ENCODE data around the gene ARRDC4.
A peak's percentile ranks its signal among the peaks of the same experiment; 100 is the strongest.

The ARRDC4 gene, protein sequence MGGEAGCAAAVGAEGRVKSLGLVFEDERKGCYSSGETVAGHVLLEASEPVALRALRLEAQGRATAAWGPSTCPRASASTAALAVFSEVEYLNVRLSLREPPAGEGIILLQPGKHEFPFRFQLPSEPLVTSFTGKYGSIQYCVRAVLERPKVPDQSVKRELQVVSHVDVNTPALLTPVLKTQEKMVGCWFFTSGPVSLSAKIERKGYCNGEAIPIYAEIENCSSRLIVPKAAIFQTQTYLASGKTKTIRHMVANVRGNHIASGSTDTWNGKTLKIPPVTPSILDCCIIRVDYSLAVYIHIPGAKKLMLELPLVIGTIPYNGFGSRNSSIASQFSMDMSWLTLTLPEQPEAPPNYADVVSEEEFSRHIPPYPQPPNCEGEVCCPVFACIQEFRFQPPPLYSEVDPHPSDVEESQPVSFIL

DNA sequence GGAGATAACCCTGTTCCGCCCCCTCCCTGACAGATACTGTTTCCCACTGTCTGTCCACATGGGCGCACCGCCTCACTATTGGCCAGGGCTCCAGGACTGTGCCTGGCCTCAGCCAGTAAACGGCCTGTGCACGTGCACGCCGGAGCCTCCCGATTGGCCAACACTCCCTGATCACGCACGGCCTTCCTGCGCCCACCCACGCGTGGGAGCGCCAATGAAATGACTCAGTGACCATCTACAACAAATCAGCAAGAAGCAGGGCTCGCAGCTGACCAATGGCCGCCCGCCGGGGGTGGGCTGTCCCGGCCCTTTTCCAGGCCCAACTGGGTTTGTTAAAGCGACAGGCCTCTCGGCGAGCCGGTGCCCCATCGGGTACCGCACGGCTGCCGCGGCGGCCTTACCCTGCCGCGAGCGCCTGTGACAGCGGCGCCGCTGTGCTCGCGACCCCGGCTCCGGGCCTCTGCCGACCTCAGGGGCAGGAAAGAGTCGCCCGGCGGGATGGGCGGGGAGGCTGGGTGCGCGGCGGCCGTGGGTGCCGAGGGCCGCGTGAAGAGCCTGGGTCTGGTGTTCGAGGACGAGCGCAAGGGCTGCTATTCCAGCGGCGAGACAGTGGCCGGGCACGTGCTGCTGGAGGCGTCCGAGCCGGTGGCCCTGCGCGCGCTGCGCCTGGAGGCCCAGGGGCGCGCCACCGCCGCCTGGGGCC, at the start of gene ARRDC4:
Gene ARRDC4 (plus strand): TSS at position 340 of the 703 bp plus-strand sequence. CDS start 159 bp downstream, at position 499.
- peak; percentile 89 to 94 for DNase-seq (ENCODE audit: low read depth in 2 of 2)

DNA sequence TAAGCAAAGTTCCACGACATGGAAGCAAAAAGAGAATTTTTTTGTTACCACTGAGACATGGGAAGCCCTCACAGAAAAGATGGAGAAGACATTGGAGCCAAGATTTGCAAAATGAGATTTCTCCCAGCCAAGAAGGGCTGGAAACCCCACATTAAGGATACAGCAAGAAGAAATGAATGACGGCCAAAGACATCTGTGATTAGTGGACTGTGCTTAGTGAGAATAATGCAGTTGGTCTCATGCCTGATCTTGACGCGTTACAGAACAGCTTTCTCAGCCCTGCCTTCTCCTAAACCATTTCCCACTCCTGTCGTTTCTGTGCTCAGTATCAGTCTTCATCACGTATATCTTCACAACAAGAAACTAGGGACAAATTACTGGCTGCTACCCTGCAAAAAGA, 45.8 kb upstream of the ARRDC4 start:
- no peak for DNase-seq (ENCODE audit: low read depth in 2 of 2)

DNA sequence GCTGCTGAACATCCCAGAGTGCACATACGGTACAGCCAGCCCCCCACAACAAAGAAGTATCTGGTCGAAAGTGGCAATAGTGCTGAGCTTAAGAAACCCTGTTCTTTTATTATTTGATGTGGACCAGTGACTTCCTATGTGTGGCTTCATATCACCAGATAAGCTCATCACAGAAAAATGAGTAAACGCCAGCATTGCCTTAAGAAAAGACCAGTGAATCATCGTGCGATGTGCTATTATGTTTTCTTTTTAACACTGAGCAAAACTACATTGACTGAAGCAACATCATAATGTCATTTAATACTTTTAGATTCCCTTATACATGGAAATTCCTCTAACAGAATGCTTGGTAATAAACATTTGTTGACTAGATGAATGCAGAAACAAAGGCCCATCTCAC, 45.2 kb upstream of the ARRDC4 start:
- no peak for DNase-seq (ENCODE audit: low read depth in 2 of 2)

DNA sequence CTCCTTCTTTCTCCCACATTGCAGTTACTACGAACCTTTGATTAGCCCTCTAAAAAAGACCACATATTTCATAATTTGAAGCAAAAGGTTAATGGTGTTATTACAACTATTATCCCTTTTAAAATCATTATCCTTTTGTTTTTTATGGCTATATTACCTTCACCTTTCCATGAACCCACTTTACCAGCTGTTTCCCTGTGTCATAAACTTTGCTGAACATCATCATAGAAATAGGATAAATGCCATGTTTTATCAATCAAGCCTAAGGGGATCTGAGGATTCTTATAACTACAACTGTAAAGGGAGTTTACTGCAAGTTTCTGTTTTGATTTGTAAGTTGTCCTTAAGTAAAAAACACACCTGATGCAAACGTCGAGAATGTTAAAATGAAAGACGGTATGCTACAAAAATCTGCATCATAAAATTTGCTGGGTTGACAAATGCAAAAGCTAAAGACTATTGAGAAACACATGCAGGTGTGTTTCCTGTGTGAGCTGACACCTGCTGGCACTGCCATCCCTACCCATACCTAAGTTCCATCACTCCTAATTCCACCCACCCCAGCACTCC, 39.1 kb upstream of the ARRDC4 start:
- no peak for DNase-seq (ENCODE audit: low read depth in 2 of 2)

DNA sequence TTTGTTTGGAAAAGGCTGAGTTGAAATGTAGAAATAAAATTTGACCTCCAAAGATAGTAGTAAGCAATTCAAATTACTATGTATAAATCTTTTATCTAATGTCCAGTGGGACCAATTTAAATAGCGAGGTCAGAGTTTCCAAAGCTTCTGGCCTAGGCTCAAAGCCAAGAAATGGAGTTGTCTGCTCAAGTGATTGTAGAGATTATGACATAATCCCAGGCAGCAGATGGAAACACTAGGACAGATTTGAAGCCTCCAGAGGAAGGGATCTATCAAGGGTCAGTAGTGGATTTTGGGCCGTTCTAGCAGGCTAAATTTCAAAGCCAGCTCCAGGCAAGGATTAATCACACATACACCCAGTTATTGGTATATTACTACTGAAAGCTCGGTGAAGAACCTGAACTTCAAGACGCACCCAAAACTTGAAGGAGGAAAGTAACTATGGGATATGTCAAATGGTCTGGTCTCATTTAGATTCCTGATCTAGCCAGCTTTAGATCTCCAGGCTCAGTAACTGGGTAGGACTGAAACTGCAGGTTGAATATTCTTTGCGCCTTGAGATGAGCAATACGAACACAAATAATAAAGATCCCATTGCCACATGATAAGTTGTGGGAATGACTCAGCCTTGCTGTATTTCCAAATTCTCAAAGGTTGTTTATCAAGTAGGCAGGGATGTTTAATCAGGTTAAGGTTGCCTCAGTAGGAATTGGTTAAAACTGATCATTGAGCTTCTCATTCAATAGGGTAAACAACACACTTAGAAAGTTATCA, 30.9 kb upstream of the ARRDC4 start:
- DNase-seq (ENCODE audit: low read depth in 2 of 2): no peak

DNA sequence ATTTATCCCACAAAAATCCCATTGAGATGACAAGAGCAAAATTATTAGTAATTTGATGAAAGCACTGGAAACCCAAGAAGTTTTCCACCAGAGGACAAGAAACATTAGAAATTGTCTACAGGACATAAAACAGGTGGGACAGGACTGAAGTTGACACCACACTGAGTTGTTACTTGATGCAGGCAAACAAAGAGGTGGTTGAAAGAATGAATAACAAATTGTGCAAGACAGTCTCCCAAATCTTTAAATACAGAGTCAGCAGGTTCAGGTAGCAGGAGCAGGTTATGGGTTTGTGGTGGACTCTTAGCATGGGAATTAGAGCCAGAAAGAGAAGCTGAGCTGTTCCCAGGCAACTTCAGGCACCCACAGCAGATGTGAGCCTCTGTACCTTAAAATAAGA, 30.3 kb upstream of the ARRDC4 start:
- no peak for DNase-seq (ENCODE audit: low read depth in 2 of 2)

DNA sequence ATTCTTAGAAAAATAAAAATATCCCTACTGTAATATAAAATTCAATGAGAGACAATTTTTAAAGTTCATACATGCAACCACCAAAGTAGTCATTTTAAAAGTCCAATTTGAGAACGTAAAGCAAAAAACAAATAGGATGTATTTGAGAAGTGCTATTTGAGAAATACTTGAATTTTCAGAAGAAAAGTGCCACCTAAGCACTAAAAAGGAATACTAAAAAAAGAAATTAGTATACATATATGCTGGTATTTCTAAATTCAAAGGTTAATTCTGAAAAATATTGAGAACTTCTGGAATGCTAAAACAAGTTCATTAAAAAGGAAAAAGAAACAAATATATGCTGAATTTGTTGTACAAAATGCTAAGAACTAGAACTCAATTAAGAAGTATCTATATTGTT, 29.2 kb upstream of the ARRDC4 start:
- DNase-seq (ENCODE audit: low read depth in 2 of 2): no peak

DNA sequence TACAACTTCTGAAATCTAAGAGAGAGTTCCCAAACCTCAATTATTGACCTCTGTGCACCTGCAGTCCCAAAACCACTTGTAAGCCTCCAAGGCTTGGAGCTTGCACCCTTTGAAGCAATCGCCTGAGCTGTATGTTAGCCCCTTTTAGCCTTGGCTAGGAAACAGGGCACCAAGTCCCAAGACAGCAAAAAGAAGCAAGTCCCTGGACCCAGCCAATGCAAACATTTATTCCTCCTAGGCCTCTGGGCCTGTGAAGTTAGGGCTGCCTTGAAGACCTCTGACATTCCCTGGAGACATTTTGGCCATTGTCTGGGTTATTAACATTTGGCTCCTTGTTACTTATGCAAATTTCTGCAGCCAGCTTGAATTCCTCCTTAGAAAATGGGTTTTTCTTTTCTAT, 26.9 kb upstream of the ARRDC4 start:
- DNase-seq (ENCODE audit: low read depth in 2 of 2): no peak

DNA sequence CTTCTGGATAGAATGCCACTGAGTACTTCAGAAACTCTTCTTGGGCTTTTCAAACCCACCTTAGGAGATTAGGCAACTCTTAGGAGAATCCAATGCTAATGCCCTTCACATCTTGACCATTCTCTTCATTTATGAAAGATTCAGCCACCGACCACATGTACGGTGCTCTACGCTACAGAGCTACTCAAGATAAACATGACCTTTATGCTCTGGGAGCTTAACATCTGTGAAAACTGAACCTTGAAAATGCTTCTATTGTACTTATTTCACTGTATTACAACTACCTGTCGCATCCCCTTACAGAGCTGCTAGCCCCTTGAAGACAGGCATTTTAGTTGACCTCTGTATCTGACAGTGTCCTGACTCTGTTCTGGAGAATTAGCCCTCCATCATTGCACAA, 19.5 kb upstream of the ARRDC4 start:
- DNase-seq (ENCODE audit: low read depth in 2 of 2): no peak

DNA sequence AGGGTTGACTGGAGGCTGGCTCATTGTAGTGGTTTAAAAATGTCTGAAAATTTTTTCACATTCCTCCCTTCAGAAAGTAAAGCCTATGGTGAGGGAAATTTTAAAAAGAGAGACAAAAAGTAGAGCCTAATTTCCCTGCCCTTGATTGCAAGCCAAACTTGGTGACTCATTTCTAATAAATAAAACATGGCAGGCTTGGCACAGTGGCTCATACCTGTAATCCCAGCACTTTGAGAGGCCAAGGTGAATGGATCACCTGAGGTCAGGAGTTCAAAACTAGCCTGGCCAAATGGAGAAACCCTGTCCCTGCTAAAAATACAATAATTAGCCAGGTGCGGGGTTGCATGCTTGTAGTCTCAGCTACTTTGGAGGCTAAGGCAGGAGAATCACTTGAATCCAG, 18.9 kb upstream of the ARRDC4 start:
- DNase-seq (ENCODE audit: low read depth in 2 of 2): no peak

DNA sequence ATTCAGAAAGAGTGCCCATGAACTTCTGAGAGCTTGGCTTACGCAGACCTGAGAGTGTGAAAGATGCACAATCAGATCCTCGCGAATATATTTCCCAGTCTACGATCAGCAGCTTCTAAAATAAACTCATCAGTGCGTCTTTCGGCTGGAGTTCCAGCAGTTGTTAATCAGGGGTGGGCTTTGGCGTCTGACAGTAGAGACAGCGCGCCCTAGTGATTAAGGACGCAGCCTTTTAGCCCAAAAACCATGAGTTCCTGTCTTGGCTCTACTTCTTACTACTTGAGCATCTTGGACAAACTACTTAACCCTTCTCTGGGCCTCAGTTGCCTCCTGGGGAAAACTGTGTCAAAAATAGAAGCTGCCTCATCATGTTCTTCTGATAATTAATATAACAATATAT, 15.8 kb upstream of the ARRDC4 start:
- no peak for DNase-seq (ENCODE audit: low read depth in 2 of 2)

DNA sequence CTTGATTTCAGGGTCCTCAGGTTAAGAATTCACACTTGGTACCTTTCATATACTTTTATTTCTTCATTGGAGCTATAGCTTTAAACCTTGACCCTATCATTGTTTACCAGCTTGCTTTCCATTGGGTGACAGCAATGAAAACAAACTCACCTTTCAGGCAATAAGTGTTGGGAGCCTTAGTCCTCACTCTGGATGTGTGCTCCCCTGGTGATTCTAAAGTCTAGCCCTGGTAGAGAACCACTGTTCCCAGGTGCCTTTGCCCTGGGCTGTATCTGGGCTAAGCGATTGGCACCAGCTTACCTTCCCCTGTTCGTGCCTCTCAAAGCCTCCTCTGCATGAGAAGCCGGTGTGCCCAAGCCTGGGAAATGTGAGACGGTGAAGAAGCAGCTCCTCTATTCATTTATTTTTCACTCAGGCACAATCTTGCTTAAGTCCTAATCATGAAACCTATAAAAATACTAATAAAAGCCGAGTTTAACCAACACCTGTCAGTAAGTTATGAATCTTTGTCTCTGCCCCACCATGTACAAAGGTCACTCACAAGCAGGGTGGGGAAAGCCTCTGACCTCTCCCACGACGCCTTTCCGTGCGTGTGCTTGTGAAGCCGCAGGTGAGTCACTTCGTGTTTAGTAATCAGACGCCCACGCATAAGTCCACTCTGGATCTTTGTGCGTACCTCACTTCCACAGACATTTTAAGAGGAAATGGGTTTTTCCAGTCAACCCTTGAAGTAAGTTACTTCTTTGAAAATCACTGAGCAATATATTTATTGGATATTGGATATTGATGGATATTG, 12.8 kb upstream of the ARRDC4 start:
- DNase-seq (ENCODE audit: low read depth in 2 of 2): no peak

DNA sequence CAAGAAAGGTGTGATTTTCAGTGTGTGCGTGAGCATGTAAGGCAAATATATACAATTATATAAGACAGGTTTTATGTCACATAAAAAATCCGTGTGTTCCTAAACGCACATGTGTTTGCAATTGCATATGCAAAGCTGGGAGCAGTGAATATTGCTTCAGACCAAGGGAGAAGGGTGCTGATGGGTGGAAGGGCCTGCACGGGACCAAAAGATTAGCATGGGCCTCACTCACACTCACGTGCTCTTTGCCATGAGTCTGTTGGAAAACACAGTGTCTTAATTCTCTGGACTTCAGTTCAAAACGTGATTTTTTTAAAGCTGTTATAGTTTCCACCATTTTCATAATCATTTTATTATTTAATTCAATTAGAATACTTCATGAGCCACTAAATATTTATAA, 7.2 kb upstream of the ARRDC4 start:
- no peak for DNase-seq (ENCODE audit: low read depth in 2 of 2)

DNA sequence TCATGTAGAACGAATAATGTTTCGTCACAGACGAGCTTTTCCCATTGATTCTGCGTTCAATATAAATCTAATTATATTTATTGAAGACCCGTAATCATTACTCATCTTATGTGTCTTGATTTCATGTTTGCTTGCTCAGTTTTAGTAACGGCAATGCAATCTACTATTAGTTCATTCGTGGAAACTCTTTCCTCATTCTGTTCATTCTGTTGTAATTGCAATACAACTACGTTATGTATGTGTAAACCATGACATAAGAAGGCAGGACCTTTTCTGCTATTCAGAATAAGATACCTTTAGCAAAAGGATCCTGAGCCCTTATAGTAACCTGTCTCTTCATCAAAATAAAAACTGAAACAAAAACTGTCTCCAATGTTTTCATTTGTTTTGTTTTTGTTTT, 6.8 kb upstream of the ARRDC4 start:
- DNase-seq (ENCODE audit: low read depth in 2 of 2): no peak

DNA sequence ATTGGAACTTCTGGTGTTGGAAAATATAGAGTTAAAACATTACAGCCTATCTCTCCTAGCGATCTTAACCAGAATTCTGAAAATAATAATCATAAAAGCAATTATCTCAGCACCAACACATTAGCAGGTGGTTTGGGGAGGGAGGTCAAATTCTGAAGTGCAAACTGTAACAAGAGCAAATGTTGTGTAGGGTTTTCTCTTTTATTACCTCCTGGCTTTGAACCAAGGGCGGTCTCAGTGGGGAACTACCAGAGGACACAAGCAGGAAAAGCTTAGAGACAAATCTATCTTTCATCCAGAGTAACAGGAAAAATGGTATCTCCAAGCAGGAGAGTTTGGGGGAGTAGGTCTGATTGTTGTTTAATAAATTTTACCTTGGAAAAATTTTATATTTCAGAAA, 5.5 kb upstream of the ARRDC4 start:
- DNase-seq (ENCODE audit: low read depth in 2 of 2): no peak

DNA sequence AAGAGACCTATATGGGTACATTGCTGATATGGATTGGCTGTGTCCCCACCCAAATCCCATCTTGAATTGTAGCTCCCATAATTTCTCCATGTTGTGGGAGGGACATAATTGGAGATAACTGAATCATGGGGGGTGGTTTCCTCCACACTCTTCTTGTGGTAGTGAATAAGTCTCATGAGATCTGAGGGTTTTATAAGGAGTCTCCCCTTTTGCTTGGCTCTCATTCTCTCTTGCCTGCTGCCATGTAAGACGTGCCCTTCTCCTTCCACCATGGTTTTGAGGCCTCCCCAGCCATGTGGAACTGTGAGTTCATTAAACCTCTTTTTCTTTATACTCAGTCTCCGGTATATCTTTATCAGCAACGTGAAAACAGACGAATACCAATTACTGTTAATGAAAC, 5.0 kb upstream of the ARRDC4 start:
- no peak for DNase-seq (ENCODE audit: low read depth in 2 of 2)

DNA sequence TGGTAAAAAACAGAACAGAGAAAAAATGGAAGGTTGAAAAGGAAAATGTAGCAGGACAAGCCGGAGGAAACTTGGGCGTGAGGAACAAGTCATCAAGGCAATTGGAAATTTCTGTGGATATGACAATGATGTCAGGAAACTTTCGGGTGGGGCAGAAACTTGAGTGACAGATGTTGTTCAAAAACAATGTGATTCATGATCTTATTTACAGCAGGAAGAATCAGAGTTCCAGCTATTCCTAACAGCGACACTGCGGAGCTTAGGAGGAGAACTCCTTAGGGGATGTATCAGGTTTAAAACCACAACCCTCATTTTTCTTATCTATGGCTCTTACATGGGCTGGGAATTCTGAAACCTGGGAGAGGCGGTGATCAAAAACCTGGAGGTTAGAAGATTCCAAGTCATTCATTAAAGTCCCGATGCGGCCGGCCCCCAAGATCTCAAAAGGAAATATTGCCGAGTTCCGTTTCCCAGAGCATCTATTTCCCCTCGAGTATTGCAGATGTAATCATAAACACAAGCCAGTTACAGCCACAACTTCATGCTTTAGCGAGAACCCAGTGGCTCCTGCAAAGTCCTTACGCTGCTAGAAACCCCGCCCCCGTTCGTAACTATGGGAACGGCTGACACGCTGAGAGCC, 659 bp upstream of the ARRDC4 start:
- no peak for DNase-seq (ENCODE audit: low read depth in 2 of 2)

DNA sequence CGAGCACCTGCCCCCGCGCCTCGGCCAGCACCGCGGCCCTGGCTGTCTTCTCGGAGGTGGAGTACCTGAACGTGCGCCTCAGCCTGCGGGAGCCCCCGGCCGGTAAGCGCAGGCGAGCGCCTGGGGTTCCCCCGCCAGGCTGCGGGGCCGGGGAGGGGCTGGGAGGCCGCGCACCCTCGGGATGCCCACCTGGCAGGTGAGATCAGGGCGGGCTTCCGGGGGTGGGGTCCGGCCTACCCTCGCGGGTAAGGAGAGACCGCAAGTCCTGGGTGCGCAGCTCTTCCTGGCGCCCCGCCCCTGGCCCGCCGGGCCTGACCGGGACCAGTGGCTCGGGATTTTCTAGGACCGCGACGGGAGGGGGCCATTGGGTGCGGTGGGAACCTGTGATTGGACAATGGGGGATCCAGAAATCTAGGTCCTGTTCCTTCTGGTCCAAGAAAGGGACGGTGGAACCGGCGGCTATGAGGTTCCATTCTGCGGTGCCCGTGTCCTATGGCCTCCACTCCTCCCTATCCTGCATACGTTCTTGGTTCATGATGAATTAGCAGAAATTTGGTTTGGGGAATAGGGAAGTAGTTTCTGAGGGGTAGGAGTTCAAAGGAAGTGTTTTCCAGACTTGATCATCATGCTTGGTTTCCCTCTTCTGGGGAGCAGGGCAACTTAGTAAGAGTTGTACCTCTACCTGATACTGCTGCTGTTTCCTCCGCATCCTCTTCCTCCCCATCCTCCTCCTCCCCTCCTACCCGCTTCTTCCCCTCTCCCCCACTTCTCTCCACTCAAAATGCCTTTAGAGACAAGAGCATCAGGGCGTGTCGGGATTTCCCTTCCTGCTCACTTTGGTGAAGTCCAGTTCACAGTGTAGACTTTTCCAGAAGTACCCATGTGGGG, 808 bp downstream of the ARRDC4 start:
- DNase-seq (ENCODE audit: low read depth in 2 of 2): no peak

DNA sequence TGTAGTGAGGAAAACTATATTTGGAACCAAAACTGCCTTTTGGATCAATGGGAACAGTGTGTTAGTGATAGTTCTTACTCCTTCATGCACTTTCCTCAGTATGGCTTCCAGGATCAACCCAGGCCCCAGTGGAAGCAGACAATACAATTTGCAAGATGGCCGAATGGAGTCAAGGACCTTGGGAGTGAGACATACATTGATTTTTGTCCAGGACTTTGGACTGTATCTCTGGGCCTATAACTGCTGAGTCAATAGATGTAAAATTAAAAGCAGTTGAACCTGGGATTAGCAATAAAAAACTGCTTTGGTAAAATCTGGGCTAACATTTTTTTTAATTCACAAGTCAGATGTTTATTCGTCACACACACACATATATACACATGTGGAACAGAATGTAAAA, 1.8 kb downstream of the ARRDC4 start:
- no peak for DNase-seq (ENCODE audit: low read depth in 2 of 2)

DNA sequence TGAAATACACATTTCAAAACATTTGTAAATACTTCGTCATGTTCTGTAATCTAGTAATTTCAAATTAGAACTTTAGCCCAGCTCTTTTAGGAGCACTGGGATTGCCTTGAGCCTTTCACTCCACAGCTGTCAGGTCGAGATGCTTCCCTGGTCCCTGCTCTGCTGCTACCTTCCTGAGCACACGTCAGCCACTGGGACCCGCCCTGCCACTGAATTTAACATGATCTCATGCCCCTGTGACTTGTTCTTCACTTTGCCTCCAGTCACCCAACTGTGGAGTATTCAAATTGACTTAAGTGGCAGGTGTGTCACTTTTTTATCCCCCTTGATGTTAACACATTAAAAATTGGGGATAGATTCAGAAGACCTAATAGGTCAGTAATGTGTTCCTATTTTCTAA, 3.3 kb downstream of the ARRDC4 start:
- no peak for DNase-seq (ENCODE audit: low read depth in 2 of 2)

Measured in stimulated activated CD8-positive, alpha-beta memory T cell treated with anti-CD3 and anti-CD28 coated beads, Interleukin-7, amount 100 ng/mL, for 1 hour (primary cell).